H1 (cell line): ENCODE measurements around the gene EXOC6. TPM values are rescaled to one million over a fixed set of nuclear protein-coding genes. Genes with fewer than 3 reads are reported as not detected.

Experiments used
- CTCF ChIA-PET: fragments of 300-600 bp; sonication (Branson Sonifier 250); formaldehyde crosslinking; loops from one replicate; lab custom pipeline; 2021; ENCODE audit not compliant: partially characterized antibody; lab: Charles Lee
- POLR2A ChIA-PET: fragments of 300-600 bp; sonication (Branson Sonifier 250); formaldehyde crosslinking; loops from one replicate; lab custom pipeline; 2021; ENCODE audit warnings: inconsistent platforms; ENCODE audit not compliant: partially characterized antibody; lab: Charles Lee
- DNase-seq, 2 experiments: peaks; one replicate each; pipeline versions ENCODE4 v3.0.0 to v3.0.0-alpha.2; 2010 to 2022; ENCODE audit warnings: low spot score in 2 of 2, low read depth in 1 of 2, mixed read lengths in 1 of 2
- FAIRE-seq: peaks from 2 replicates; lab custom pipeline; 2011; peaks lifted over from hg19 to GRCh38; lab: Jason Lieb, UNC
- H2AFZ ChIP-seq: 2 replicates; pipeline ENCODE4 v1.8.1; 2012; ENCODE audit warnings: low read length, inconsistent platforms
- H2AK5ac ChIP-seq: 2 replicates; pipeline ENCODE4 v1.6.1; 2013; ENCODE audit warnings: low read depth, low read length
- H2BK120ac ChIP-seq: replicated peaks from 2 replicates; pipeline ENCODE3; 2013; ENCODE audit warnings: low read depth, low read length, inconsistent platforms
- H2BK12ac ChIP-seq: 2 replicates; pipeline ENCODE4 v1.6.1; 2013; ENCODE audit warnings: low read depth, low read length
- H2BK15ac ChIP-seq: 2 replicates; pipeline ENCODE4 v1.6.1; 2013; ENCODE audit warnings: low read length
- H2BK20ac ChIP-seq: 2 replicates; pipeline ENCODE4 v1.6.1; 2013; ENCODE audit warnings: low read length
- H2BK5ac ChIP-seq: 2 replicates; pipeline ENCODE4 v1.6.1; 2013; ENCODE audit warnings: low read depth, low read length
- H3K14ac ChIP-seq: 2 replicates; pipeline ENCODE4 v1.6.1; 2013; ENCODE audit warnings: inconsistent platforms; ENCODE audit not compliant: insufficient read length
- H3K18ac ChIP-seq: 2 replicates; pipeline ENCODE4 v1.6.1; 2013; ENCODE audit warnings: low read length; ENCODE audit errors: extremely low read depth
- H3K23ac ChIP-seq: 2 replicates; pipeline ENCODE4 v1.6.1; 2013; ENCODE audit warnings: inconsistent platforms; ENCODE audit not compliant: insufficient read length
- H3K23me2 ChIP-seq: 2 replicates; pipeline ENCODE4 v1.6.1; 2013; ENCODE audit warnings: low read depth, low read length
- H3K27ac ChIP-seq: 2 replicates; pipeline ENCODE4 v1.6.1; 2011; ENCODE audit warnings: low read depth, low read length, inconsistent platforms
- H3K27me3 ChIP-seq, 4 experiments: replicated peaks in 1 of 4; 1 replicate in 1 of 4; 2 replicates in 3 of 4; pipeline versions ENCODE4 v1.6.1 to v1.8.1; 2011 to 2013; ENCODE audit warnings: low read length in 3 of 4, mild to moderate bottlenecking in 3 of 4, inconsistent platforms in 2 of 4, mixed read lengths in 2 of 4, moderate library complexity in 1 of 4; ENCODE audit not compliant: control insufficient read depth in 3 of 4, insufficient read depth in 3 of 4; ENCODE audit errors: extremely low read depth in 1 of 4
- H3K36me3 ChIP-seq, 4 experiments: 2 replicates each; pipeline versions ENCODE4 v1.6.1 to v1.8.1; 2011 to 2013; ENCODE audit warnings: mild to moderate bottlenecking in 4 of 4, low read length in 3 of 4, moderate library complexity in 2 of 4, control low read depth in 1 of 4, inconsistent platforms in 1 of 4; ENCODE audit not compliant: insufficient read depth in 4 of 4, control insufficient read depth in 2 of 4
- H3K4ac ChIP-seq: replicated peaks from 2 replicates; pipeline ENCODE3; 2013; ENCODE audit warnings: low read length, low read depth, mixed read lengths, inconsistent platforms; ENCODE audit not compliant: insufficient read length
- H3K4me1 ChIP-seq, 4 experiments: replicated peaks in 1 of 4; 1 replicate in 1 of 4; 2 replicates in 3 of 4; pipeline versions ENCODE4 v1.6.1 to v1.8.1; 2011 to 2013; ENCODE audit warnings: low read length in 3 of 4, inconsistent platforms in 2 of 4, mixed read lengths in 1 of 4; ENCODE audit not compliant: insufficient read depth in 4 of 4, control insufficient read depth in 3 of 4
- H3K4me2 ChIP-seq, 2 experiments: 2 replicates each; pipeline versions ENCODE4 v1.6.1 to v1.8.1; 2011 to 2013; ENCODE audit warnings: low read depth in 2 of 2, low read length in 2 of 2, control low read depth in 1 of 2, inconsistent platforms in 1 of 2, mild to moderate bottlenecking in 1 of 2; ENCODE audit not compliant: insufficient read depth in 1 of 2
- H3K4me3 ChIP-seq, 4 experiments: fragments of 200-600, 300-600 bp in 1 of 4; sonication (generic), shearing (Covaris generic), sonication (Bioruptor Twin) in 1 of 4; 2 replicates each; pipeline versions ENCODE4 v1.5.1 to v1.8.1; 2011 to 2016; ENCODE audit warnings: low read length in 4 of 4, low read depth in 3 of 4, control low read depth in 2 of 4, inconsistent platforms in 2 of 4, mild to moderate bottlenecking in 2 of 4, mixed read lengths in 1 of 4, moderate library complexity in 1 of 4; ENCODE audit not compliant: insufficient read depth in 2 of 4; ENCODE audit errors: extremely low read depth in 1 of 4
- H3K56ac ChIP-seq: replicated peaks from 2 replicates; pipeline ENCODE3; 2013; ENCODE audit warnings: low read depth, mild to moderate bottlenecking, mixed read lengths, low read length, inconsistent platforms; ENCODE audit not compliant: insufficient read length
- H3K79me1 ChIP-seq: 2 replicates; pipeline ENCODE4 v1.6.1; 2013; ENCODE audit warnings: low read depth, low read length, control low read depth
- H3K79me2 ChIP-seq, 2 experiments: 2 replicates each; pipeline versions ENCODE4 v1.6.1 to v1.8.1; 2012 to 2013; ENCODE audit warnings: low read length in 2 of 2, mild to moderate bottlenecking in 2 of 2, inconsistent platforms in 1 of 2; ENCODE audit not compliant: insufficient read depth in 2 of 2, control insufficient read depth in 1 of 2
- H3K9ac ChIP-seq, 4 experiments: replicated peaks in 1 of 4; 1 replicate in 1 of 4; 2 replicates in 3 of 4; pipeline versions ENCODE4 v1.6.1 to v1.8.1; 2011 to 2013; ENCODE audit warnings: low read depth in 3 of 4, low read length in 3 of 4, control low read depth in 2 of 4, mild to moderate bottlenecking in 2 of 4, moderate library complexity in 2 of 4, inconsistent platforms in 1 of 4; ENCODE audit errors: extremely low read depth in 1 of 4
- H3K9me3 ChIP-seq, 2 experiments: 2 replicates each; pipeline versions ENCODE4 v1.6.1 to v1.8.1; 2012 to 2013; ENCODE audit warnings: mild to moderate bottlenecking in 2 of 2, moderate library complexity in 2 of 2, control low read depth in 1 of 2, inconsistent platforms in 1 of 2, low read depth in 1 of 2, low read length in 1 of 2, mixed read lengths in 1 of 2; ENCODE audit not compliant: insufficient read depth in 2 of 2
- H4K20me1 ChIP-seq, 2 experiments: replicated peaks in 1 of 2; 2 replicates each; pipeline versions ENCODE3 to v1.8.1; 2011 to 2013; ENCODE audit warnings: inconsistent platforms in 2 of 2, low read length in 2 of 2, mild to moderate bottlenecking in 1 of 2; ENCODE audit not compliant: insufficient read depth in 2 of 2, control insufficient read depth in 1 of 2
- H4K5ac ChIP-seq: 2 replicates; pipeline ENCODE4 v1.6.1; 2013; ENCODE audit warnings: low read length, low read depth, mixed read lengths, inconsistent platforms; ENCODE audit not compliant: insufficient read length
- H4K8ac ChIP-seq: 2 replicates; pipeline ENCODE4 v1.8.0; 2013; ENCODE audit warnings: mild to moderate bottlenecking, moderate library complexity, low read length, inconsistent platforms; ENCODE audit not compliant: insufficient read depth; ENCODE audit errors: extremely low read depth
- H4K91ac ChIP-seq: replicated peaks from 2 replicates; pipeline ENCODE3; 2013; ENCODE audit warnings: low read length, mixed read lengths, inconsistent platforms; ENCODE audit not compliant: insufficient read length
- ASH2L ChIP-seq: fragments of 200-600, 300-600 bp; sonication (generic); IDR thresholded peaks from one replicate; pipeline ENCODE4 v1.7.1; 2017; ENCODE audit warnings: low read length
- ATF3 ChIP-seq: IDR thresholded peaks from 2 replicates; pipeline ENCODE4 v1.6.1; 2011; ENCODE audit warnings: low read depth, mild to moderate bottlenecking, low read length; ENCODE audit not compliant: insufficient read depth
- BCL11A ChIP-seq, 2 experiments: IDR thresholded peaks; one replicate each; pipeline ENCODE4 v1.6.1; 2011; ENCODE audit warnings: low read depth in 2 of 2, low read length in 2 of 2, mild to moderate bottlenecking in 2 of 2
- BRCA1 ChIP-seq: IDR thresholded peaks from 2 replicates; pipeline ENCODE4 v1.6.1; 2012; ENCODE audit warnings: low read depth, low read length, improper control_type of control experiment
- GTF2F1 ChIP-seq: IDR thresholded peaks from 2 replicates; pipeline ENCODE4 v1.6.1; 2012; ENCODE audit warnings: low read depth, low read length, improper control_type of control experiment, borderline replicate concordance
- RFX5 ChIP-seq: IDR thresholded peaks from 2 replicates; pipeline ENCODE4 v1.6.1; 2011; ENCODE audit warnings: low read depth, low read length, improper control_type of control experiment, borderline replicate concordance
- TCF12 ChIP-seq: IDR thresholded peaks from 2 replicates; pipeline ENCODE4 v1.6.1; 2011; ENCODE audit warnings: low read depth, mild to moderate bottlenecking, low read length
- TEAD4 ChIP-seq: IDR thresholded peaks from 2 replicates; pipeline ENCODE4 v1.6.1; 2012; ENCODE audit warnings: low read depth, low read length, inconsistent platforms, mixed read lengths
- WGBS, 2 experiments: shearing (Covaris generic) in 1 of 2; methylation state at CpG; one replicate each; pipeline versions ENCODE4 v1.1.6 to v1.1.7; 2013 to 2015; ENCODE audit warnings: low lambda C conversion rate in 2 of 2, mixed read lengths in 2 of 2, inconsistent platforms in 1 of 2, low coverage in 1 of 2, missing lambda C conversion rate in 1 of 2; ENCODE audit not compliant: insufficient replicate concordance in 2 of 2, insufficient coverage in 1 of 2, insufficient read length in 1 of 2; ENCODE audit errors: extremely low coverage in 1 of 2, missing lambda C conversion rate in 1 of 2; 5-methylcytosine and 5-hydroxymethylcytosine counted together
- polyA plus RNA-seq, 7 experiments: library from polyadenylated mRNA; depleted of rRNA in 3 of 7; stranded (reverse) in 5 of 7; unstranded in 2 of 7; fragments of >200 nt in 5 of 7; fragments of 200-250 nt in 2 of 7; gene quantifications; 1 replicate in 5 of 7; 2 replicates in 1 of 7; 4 replicates in 1 of 7; pipeline versions ENCODE4 v1.2.1 to v1.2.3, GENCODE V29; 2011 to 2013; ENCODE audit warnings: missing spikeins in 2 of 7, mixed read lengths in 2 of 7
- total RNA-seq: library from RNA; stranded (reverse); fragmentation: NEBNext Ultra II Directional; extraction: Animal tissue kit (Norgen Biotek cat#: 25700); gene quantifications from 2 replicates; pipeline ENCODE4 v1.2.1, GENCODE V29; 2021

The EXOC6 gene
- total and polyA plus RNA-seq, 2 of the 8 experiments (the other 6 are each of a cell fraction or from before 2014, with no cell fraction given): 1.7 to 4.5 TPM

DNA sequence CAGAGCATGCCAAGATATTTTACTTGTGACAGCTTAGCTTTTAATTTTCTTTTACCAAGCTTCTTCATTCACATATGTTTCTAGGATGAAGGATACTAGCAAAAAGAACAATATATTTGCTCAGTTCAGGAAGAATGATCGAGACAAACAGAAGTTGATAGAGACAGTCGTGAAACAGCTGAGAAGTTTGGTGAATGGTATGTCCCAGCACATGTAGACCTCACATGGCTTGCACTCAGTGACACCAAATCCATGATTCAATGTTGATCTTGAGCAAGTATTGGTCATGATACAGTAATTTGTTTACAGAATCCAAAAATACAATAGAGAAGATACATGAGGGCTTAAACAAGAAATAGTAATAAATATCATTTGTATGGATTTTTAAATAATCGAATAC is 209.8 kb downstream of the EXOC6 start:
- no peak overlapping the region for H3K23ac ChIP-seq
- H4K5ac ChIP-seq: no peak overlapping the region
- no peak overlapping the region for H3K9ac ChIP-seq
- H3K9me3 ChIP-seq: no peaks in the 10 kb centered on the region; a peak in 1 of 4 replicates
- H3K18ac ChIP-seq: no peak overlapping the region
- no peak overlapping the region for H2BK12ac ChIP-seq
- no peak overlapping the region for H2AFZ ChIP-seq
- no peak overlapping the region for H2BK5ac ChIP-seq
- no peak overlapping the region for H3K56ac ChIP-seq
- H3K36me3 ChIP-seq: peaks cover 0 to 10% (median 0%) of the 10 kb centered on the region in 4 experiments; a peak in 1 of 8 replicates
- DNase-seq (no peak), FAIRE-seq (no peak)
- POLR2A ChIA-PET: no interaction called here
- H3K4me3 ChIP-seq: no peak overlapping the region
- 84% methylated on average over 3 of the region's 3 CpGs; no CpG with 5 or more reads in 1 of the 2 experiments for WGBS, 2 experiments
- no peak overlapping the region for H3K27ac ChIP-seq
- H3K79me2 ChIP-seq: no peaks in the 10 kb centered on the region
- H3K4me1 ChIP-seq: peaks cover 3 to 26% (median 18%) of the 10 kb centered on the region in 4 experiments; a peak in 6 of 7 replicates
- H4K20me1 ChIP-seq: peaks cover 0 to 5% of the 10 kb centered on the region in 2 experiments
- H3K4me2 ChIP-seq: no peak overlapping the region
- H4K8ac ChIP-seq: no peak overlapping the region
- peaks cover 10% of the 10 kb centered on the region; the same call in 1 of the 2 replicates for H3K23me2 ChIP-seq
- no peak overlapping the region for H3K14ac ChIP-seq
- H2BK120ac ChIP-seq: no peak overlapping the region
- CTCF ChIA-PET: interaction anchor here (1.3 to 14.8 kb wide), 5 partner anchors 10 to 300 kb away, joined by 3 to 147 read pairs (median 9); partner anchors contain the start of gene CYP26A1
- H3K79me1 ChIP-seq: no peaks in the 10 kb centered on the region
- H3K4ac ChIP-seq: no peak overlapping the region
- H3K27me3 ChIP-seq: peaks cover 43 to 55% (median 47%) of the 10 kb centered on the region in 4 experiments
- no peak overlapping the region for H2BK20ac ChIP-seq
- H4K91ac ChIP-seq: no peak overlapping the region
- no peak overlapping the region for H2AK5ac ChIP-seq
- no peak overlapping the region for H2BK15ac ChIP-seq
- TF ChIP-seq TEAD4 (no peak), BCL11A (IDR thresholded peaks at IDR 0.05; ENCODE audit: low read depth in 2 of 2, low read length in 2 of 2) (no peak), BRCA1 (no peak), GTF2F1 (no peak), TCF12 (no peak), ASH2L (no peak), RFX5 (no peak), ATF3 (no peak)
